Limb (tissue), 2 donors: ENCODE results near the gene PCDH12.
A peak's percentile ranks its signal among the peaks of the same experiment; 100 is the strongest.
"Not testable (repeated sequence)": the region's sequence is repeated elsewhere in the genome, so short reads cannot be mapped to it uniquely, and the experiment has no call there.

Source experiments
- DNase-seq, 2 donors: peaks; one replicate each; pipeline ENCODE4 v3.0.0-alpha.2; 2016; ENCODE audit errors: extremely low spot score in 2 of 2

The PCDH12 gene

DNA sequence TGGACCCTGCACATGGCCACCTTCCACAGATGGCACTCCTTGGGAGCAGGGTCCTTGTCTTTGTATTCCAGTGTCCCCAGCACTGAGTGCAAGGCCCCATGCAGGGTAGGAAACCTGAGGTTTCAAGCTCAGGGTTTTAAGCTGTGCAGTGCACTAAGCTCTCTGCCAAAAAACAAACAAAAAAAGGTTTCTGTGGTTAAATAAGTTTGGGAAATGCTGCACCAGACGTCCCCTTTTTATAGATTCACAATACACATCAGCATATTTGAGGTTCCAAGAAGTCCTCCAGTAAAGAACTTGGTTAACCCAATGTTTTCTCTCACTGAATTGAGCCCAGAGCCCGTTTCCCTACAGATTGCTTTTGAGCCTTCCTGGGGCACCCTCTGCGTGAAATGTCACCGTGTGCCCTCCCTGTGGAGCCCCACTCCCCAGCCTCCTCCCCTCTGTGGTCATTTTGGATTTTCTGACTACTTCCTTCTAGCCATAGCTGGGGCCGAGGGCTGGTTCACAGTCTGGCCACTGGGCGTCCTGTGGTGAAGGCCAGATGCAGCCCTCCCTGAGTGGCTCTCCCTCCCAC lies 17.2 kb downstream of the PCDH12 start:
- no peak for DNase-seq

- no peak for DNase-seq
Observed at GRCh38 chr5:141935538-141935937, 22.5 kb downstream of the PCDH12 start.

GRCh38 chr5:141934099-141934844 lies 23.7 kb downstream of the PCDH12 start:
- no peak for DNase-seq

DNA sequence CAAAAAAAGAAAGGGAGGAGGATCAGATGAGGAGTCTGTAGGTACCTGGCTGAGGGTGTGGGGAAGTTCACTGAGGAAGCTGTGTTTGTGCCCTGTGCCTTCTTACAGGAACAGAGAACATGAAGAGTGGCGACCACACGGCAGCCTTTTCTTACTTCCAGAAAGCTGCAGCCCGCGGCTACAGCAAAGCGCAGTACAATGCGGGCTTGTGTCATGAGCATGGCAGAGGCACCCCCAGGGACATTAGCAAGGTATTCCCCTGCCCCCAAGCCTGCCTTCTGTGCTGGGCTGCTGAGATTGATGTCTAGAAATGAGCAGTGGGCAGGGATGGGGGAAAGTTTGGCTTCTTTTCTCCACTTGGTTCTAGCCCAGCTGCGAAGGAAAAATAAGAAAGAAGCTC lies 24.9 kb downstream of the PCDH12 start:
- no peak for DNase-seq

GRCh38 chr5:141931694-141932093 lies 26.3 kb downstream of the PCDH12 start:
- DNase-seq = no peak

- no peak for DNase-seq
Observed at GRCh38 chr5:141929398-141930058, 28.5 kb downstream of the PCDH12 start.

- DNase-seq = no peak
Observed at GRCh38 chr5:141928051-141928450, 30.0 kb downstream of the PCDH12 start.

DNA sequence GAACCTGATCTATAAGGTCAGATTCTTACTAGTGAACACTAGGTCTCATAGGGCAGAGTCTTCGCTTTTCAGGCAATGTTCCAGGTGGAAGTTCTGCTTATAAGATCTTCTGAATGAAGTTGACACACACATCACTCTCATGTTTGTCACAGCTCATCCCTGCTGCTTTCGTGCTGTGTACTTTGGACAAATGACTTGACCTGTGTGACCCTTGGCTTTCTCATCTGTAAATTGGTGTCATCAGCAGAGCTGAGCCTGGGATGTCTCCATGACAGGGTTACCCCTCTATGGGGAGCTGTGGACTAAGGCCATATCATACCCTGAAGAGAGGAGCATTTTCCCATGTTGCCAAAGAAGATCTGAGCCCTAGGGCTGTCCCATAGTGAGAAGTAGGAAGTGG lies 31.6 kb downstream of the PCDH12 start:
- DNase-seq = no peak

DNA sequence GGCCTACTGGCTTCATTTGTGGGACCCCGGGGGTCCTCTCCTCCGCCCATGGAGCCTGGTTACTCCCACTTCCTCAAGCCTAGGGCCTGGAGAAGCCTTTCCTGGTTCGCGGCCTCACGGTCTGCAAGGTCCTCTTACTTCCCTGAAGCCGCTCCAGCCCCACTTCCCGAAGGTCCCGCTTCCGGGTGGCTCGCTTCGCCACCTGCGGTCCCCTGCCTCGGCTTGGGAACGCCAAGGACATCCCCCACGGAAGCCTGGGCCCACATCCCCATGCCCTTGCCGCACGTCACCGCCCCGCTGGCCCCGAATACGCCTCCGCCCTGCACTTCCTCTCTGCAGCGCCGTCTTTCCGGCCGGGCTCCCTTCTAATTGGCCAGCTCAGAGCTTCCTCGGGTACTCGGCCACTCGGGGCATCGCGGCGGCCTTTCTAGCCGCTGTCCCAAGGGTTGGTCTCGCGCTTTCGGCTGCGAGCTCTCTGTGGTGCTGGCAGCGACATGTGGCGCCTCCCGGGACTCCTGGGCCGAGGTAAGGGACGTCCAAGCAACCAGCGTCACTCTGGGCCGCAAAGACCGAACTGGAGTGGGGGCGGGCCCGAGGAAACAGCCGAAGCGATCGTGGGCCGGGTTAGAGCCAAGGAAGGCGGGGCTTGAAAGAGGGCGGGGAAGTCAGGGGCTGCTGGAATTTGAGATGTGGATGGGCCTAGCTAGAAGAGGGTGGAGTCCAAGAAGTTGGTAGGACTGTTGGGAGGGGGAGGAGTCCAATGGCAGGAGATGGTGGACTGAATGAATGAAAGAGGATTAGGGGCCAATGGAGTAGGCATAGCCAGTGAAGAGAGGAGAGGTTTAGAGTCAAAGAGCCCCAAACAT lies 34.3 kb downstream of the PCDH12 start, which contains the start of gene DELE1:
Gene DELE1 (plus strand): TSS at position 424 of the 866 bp plus-strand sequence. CDS start 71 bp downstream, at position 495.
- peak; percentile 94 for DNase-seq

GRCh38 chr5:141922827-141923447 lies 35.1 kb downstream of the PCDH12 start:
- DNase-seq = not testable (repeated sequence)

- DNase-seq = no peak
Observed at GRCh38 chr5:141920771-141921170, 37.2 kb downstream of the PCDH12 start.

DNA sequence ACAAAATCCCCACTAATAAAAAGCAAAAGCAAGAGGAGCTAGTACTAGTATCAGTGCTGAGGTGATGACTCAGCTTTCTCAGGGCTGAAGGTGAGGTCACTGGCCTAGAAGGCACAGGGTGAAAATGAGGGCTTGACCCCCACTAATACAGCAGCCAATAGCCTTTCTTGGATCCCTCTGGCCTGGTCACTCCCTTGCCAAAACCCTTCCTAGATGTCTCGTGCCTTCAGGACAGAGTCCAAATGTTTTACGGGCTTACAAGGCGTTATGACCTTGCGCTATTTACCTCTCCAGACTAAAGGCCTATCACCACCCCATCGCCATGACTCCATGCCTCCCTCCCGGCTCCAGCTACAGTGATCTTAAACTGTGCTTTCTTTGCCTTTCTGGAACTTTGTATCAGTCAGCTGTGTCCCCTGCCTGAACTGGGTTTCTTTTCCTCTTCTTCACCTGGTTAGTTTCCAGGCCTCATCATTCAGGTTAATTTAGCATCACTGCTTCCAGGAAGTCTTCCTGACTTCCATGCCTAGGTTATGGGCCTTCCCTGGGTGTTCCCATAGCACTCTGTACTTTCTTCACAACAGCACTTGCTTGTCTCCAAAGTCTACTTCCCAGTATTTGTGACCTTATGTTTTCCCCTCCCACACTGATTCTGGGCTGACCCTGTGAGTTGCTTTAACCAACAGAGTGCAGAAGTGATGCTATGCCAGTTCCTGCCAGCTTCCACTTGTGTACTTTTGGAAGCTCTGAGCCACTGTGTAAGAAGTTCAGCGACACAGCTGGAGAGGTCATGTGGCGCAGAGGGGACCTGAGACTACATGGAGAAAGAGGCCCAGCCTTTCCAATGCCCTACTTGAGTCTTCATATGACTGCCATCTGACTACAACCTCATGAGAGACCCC lies 38.5 kb downstream of the PCDH12 start:
- DNase-seq = no peak

DNA sequence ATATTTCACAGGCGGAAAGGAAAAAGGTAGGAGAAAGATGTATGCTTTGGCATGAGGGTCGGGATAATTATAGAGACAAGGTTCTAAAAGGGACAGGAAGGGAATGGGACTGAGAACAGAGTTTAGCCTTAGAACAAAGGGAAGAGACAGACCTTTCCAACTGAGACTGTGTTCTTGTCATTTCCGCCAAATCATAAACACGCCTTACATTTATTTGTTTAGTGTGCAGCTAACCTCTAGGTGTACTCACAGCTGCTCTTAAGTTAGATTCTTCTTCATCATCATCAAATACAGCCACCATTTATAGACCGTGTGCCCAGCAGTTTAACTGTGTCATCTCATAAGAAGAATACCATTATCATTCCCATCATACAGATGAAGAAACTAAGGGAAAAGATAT lies 40.2 kb downstream of the PCDH12 start:
- DNase-seq = no peak

DNA sequence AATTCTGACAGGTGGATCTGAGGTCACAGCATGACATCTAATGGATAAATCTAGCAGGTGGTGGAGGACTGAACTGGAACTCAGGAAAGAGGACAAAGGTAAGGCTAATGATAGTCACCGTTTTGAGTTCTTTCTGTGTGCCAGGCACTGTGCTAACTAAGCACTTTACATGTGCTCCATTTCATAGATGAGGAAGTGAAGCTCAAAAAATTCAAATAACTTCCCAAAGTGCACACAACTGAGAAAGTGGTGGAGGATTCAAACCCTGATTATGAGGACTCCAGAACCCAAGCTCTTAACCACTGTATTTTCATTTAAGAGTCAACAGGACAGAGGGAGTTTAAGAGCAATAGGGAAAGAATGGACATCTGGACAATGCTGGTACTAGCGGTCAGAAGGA lies 41.5 kb downstream of the PCDH12 start:
- no peak for DNase-seq

DNA sequence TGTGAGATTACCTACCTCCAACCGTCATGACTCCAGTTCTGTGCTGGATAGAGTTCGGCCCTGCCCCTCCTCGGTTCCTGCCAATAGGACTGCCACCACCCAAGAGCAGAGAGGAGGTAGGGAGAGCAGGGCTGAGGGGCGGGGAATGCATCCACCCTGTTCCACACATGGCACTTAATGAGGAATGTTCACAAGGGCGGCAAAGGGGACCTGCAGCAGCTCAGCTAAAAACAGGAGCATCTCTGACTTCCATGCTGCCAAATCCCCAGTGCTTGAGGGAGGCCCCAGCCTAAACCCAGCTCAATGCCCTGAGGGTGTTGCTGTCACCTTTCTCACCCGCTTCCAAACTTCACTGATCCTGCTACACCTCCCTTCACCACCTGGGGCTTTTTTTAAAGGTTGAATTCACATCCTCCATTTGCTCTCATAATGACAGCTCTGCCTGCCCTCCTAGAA lies 42.1 kb downstream of the PCDH12 start:
- DNase-seq = no peak

GRCh38 chr5:141914797-141915196 lies 43.2 kb downstream of the PCDH12 start:
- DNase-seq = no peak

DNA sequence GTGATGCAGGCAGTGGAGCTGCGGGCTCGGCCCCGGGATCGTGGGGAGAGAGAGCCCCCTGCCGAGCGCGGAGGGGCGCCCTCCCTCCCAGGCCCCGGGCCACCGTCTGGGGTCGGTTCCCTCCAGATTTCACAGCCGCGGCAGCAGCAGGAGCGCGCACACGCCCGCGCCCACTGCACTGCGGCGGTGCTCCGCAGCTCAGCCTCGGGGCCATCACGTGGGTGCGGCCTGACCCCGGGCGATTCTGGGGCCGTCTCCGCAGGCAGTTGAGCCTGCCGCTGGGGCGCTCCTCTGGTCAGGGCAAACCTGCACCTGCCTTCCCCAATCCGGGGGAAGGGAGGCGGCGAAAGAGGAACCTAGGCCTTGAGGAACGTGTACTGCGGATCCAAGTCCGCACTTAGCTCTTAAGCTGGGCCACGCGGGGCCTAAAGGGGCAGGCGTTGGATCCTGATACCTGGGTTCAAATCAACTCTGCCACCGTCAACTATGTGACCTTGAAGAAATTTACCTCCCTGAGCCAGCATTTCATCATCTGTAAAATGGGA lies 43.7 kb downstream of the PCDH12 start:
- peak in 1 of 2 donors; percentile 71 for DNase-seq

GRCh38 chr5:141913560-141914198 lies 44.3 kb downstream of the PCDH12 start:
- peak in 1 of 2 donors; percentile 10 for DNase-seq

DNA sequence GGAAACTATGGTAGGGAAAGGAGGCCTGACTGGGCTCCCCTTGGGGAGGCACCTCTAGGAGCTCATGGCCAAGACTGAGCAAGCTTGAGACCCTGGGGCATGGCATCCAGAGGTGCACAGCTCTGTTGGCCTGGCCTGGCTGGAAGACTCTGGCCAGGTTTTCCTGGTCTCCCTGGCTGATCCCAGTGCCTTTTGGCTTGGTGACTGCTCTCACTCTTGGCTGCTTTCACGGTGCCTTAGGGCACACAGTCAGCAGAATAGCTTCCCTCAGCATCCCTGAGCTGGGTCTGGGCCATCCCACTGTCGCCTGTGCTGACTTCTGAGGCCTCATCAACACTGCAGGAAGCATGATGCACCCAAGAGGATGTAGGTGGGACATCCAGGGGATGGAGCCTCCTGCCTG lies 47.7 kb downstream of the PCDH12 start:
- DNase-seq = no peak
